Measurements from ENCODE around the gene MAST4. TPM values are rescaled to one million over a fixed set of nuclear protein-coding genes. Genes with fewer than 3 reads are reported as not detected.

MAST4 gene
- total RNA-seq, 1 experiment from 2014 or later = 0.40 TPM

DNA sequence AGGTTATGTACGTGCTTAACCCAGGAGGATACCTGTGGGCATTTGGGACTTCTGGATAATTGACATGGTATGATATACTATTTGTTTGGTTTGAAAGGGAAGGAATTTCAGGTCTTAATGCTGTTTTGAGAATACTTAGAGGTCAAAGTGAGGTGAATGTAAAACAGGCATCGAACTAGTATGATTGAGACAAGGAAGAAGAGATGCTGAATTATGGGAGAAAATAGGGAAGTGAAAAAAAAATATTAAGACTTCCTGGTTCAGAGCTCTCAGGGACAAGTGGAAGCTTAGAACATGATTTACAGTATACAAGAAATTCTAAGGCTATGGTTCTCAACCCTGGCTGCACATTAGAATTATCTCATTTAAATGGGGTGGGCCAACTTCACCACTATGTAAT, 485.1 kb downstream of the MAST4 start:
- no peak for DNase-seq (ENCODE audit: low spot score)

DNA sequence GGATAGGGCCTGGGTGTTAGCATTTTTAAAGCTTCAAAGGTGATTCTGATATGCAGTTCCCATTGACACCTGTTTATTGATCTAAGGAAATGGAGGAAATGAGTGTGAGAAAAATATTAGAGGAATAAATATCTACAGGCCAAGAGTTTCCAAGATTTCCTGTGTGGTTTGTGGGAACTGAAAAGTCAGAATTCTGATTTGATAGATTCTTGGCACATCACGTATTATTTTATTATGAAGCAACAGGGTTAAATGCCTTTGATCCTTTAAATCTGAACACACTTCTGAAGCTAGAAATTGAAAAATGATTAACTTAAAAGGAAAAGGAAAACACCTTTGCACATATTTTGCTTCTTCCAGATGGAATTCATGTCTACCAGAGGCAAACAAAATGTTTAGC, 486.7 kb downstream of the MAST4 start:
- no peak for DNase-seq (ENCODE audit: low spot score)

DNA sequence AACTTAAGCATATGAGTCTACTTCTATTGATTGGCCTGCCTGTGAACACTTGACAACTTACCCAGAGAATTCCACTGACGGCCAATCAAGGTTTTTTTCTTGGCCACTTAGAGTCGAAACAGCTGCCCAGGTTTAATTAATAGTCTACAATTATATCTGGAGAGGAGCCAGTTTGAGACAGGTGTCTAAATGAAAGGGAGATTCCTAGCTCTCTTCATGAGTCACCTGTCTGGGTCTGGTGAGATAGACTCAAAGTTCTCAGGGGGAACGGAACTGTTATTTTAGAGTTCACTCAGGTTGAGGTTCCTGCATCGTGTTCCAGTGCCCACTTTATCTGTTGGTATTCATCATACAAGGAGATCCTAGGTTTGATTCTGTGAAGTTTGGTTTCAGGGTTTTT, 489.4 kb downstream of the MAST4 start:
- DNase-seq (ENCODE audit: low spot score) = no peak

DNA sequence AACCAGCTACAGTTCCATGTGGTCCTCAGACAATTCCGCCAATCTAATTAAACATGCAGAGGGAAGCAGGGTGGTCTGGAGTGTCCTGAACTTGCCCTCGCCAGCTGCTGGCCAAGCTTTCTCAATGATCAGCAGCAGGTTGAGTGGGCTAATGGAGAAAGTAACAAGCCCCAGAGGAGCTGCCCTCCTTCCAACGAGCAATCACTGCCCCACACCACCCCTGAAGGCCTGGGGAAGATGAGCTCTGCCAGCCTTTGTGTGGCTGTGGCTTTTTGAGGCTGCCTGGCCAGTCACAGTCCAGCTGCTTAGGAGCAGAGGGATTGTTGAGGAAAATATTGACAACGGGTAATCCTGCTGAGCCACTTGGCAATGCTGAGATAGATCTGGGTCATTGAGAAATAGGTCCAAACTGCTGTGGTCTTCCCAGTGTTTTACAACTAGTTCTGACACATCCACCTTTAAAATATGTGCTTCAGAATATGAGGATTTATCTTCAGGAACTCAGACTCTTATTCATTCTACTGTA, 493.1 kb downstream of the MAST4 start:
- no peak for DNase-seq (ENCODE audit: low spot score)

DNA sequence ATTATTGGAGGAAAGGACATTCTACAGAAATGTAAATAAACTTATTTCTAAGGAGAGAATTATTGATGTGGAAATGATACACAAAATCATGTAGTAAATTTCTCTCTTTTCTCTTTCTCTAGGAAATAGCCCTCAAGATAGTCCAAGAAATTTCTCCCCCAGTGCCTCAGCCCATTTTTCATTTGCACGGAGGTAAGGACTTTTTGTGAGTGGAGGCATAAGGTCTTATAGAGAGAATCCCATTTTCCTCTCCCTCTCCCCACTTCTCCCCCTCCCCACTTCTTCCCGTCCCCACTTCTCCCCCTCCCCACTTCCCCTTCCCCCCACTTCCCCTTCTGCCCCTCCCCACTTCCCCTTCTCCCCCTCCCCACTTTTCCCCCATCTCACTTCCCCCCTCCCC, 493.8 kb downstream of the MAST4 start:
- DNase-seq (ENCODE audit: low spot score) = no peak

DNA sequence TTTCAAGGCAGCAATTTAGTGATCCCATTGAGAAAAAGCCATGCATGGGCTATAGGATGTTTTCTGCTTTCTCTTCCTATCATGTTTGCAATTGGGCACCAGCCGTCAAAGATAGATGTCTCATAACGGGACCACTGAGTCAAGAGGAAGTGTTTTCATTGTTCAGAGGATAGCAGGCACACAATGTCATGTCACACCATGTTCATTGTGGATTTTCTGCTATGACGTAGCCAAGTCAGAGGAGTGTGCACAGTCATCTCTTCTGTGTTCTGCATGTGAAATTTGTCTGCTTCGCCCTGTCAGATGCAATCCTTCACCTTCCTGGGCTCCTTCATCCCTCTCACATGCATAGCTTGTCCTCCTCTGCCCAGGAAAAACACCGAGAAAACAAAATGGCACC, 494.4 kb downstream of the MAST4 start:
- DNase-seq (ENCODE audit: low spot score) = no peak

DNA sequence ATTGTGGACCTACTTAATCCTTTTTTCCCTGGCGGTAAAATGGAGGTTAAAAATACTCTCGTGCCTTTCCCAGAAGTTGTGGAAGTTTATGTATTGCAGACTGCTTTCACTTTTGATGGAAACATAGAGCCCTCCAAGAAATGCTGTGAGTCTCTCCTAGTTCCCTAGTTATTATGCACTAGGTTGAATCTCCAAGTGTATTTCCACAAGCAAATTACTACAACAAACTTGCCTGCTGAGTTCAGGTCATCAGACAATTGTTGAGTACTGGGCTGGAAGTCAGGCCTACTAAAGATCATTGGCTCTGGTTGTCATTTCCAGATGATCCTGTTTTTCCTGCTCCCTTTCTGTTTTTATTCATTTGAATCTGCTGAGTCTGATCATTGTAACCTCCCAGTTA, 496.3 kb downstream of the MAST4 start:
- no peak for DNase-seq (ENCODE audit: low spot score)

DNA sequence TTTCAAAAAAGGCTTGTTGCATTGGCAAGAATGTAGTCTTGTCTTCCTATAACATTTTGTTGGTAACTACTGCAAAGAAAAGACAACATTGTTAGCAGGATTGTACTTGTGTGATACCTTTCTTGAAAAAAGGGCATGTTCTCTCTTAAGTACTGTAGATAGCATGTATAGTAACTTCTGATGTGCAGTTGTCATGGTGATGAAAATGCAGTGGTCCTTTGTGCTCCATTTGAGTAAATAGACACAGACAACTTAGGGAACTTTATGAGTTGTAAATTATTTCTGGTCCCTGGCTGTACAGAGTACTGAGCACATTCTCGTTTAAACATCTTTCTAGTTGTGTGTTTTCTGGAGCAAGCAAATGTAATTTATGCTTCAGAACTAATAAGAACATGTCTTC, 497.1 kb downstream of the MAST4 start:
- DNase-seq (ENCODE audit: low spot score) = no peak

DNA sequence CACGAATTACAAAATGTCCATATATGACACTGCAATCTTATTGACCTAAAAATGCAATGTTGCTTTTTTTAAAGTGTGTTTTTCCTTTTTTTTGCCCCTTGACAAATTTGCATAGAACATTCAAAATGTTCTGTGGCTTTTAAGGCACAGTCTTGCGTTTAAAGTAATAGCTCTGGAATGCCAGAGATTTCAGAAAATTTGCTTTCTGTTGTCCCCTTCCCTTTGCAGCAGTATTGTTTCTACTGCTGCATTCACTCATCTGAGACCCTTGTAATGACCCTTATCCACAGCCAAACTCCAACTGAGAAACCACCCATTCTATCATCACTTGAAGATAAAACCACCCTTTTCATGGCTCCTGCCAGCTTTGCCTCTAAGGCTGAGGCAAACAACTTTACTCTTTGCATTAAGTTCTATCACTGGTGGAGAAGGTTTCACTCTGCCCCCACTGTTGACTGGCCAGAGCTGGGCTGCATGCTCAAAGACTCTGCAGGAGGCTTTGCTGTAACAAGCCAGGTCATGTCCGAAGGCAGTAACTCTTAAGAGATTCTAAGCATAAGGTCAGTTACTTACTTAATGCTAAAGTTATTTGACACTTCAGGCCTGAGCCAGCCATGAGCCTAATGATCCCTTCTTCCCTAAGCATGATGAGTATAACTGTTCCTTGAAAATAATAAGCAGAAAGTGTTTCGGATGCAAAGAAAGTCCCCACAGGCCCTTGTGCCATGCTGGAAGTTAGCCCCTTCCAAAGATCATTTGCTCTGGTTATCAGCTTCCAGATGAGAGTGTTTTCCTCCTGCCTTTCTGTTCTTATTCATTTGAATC, 498.5 kb downstream of the MAST4 start:
- DNase-seq (ENCODE audit: low spot score) = peak; percentile 2

DNA sequence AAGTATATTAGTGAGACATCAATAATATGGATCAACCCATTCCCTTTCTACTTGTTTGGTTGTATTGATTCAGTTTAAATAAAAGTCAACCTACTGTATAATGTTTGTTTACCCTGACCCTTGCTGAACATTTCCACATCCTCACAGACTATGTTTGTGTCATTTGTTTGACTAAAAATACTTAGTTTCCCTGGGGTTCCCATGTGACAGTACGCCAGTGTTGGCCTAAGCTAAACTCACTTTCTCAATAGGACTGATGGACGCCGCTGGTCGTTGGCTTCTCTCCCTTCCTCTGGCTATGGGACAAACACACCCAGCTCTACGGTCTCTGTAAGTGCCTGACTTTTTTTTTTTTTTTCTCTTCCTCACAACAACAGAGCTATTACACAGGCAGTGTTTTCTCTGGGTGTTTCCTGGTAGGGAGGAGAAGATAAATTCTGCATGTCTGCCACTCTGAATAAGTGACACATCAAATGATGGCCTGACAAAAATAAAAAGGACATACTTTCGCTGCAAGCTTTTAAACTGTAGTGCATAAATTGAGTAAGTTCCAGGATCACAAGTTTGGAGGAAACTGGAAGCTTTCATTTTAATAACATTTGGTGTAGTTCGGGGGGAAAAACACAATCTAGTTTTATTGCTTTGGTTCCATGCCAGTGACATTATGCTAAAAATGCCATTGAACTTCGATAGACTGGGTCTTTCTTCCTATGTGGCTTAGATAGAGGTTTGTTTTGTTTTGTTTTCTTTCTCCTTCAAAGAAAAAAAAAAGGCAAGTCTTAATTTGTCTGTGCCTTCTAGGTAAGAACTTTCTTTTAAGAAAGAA, 499.4 kb downstream of the MAST4 start:
- no peak for DNase-seq (ENCODE audit: low spot score)

DNA sequence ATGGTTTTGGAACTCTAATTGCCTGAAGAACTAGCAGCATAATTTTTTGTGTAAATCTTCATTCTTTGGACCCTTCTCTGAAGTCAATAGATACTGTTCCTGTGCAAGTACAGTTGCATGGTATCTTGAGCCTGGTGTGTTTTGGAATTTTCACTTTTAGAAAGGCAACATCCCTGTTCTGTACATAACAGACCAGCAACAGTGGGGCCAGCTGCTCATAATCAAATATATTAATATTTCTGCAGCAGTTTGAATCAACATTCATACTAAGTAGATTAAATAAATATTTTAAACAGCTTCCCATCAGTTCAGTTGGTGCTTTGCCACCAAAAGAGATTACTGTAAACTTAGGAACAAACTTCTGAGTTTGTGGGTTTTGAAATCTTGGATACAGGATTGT, 502.5 kb downstream of the MAST4 start:
- no peak for DNase-seq (ENCODE audit: low spot score)

DNA sequence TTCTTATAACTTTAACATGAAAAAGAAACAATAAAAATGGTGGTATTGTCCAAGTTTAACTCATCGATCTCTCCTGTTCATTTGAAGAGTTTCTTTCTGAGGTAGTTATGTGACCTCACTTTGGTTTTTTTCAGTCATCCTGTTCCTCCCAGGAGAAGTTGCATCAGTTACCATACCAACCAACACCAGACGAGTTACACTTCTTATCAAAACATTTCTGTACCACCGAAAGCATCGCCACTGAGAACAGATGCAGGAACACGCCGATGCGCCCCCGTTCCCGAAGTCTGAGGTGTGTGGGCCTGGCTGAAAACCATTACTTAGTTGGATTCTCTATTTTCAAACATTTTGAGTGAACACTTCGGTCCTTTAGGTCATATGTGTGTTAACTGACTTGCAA, 504.1 kb downstream of the MAST4 start:
- DNase-seq (ENCODE audit: low spot score) = no peak

DNA sequence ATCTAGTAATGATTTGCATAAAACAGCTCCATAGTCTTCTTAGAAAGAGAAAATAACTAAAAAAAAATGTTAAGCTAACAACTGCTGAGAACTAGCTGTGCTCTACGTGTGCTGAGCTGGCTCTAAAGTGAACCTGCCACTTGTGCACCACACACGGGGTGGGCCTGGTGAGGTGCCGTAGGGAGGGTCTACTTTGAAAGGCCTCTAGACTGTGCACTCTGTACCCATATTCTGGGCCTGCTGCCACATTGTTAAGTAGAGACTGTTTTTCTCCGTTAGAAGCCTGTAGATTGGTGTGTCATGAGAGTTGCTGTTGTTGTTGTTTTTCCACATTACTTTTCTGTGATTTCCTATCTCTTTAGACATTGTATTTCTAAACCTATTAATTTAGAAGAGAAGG, 506.5 kb downstream of the MAST4 start:
- no peak for DNase-seq (ENCODE audit: low spot score)

DNA sequence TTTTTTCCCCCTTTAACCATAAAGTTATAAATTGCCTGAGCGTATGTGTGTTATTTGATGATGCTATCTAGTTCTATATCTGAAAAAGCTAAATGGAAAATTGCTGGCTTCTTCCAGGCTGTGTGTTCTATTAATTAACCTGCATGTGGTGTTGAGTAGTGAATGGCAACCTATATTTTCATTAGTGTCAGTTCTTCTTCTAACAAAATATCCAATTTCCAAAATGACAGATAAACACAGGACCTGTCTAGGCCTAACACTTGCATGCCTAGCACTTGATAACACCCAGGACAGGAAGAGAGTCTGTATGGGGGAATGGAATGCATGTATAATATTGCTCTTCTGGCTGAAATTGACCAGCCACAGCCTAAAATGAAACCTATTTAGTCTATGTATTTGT, 508.7 kb downstream of the MAST4 start:
- DNase-seq (ENCODE audit: low spot score) = no peak

DNA sequence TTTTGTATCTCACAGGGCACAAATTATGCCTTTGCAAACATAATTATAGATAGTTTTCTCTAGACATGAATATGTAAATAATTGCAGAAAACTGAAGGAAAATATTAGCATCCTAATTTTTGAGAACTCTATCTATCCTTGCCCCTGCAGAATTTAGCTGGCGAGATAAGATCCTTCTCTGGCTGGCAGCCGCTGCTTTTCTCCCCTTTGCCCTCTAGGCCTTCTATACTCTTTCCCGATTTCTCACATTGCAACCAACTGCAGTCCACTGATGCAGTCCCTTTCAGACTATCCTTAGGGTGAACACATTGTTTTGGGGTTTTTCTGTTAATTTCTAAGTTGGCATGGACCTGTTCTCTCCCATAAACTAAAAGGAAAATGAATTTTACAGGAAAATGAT, 509.1 kb downstream of the MAST4 start:
- no peak for DNase-seq (ENCODE audit: low spot score)

DNA sequence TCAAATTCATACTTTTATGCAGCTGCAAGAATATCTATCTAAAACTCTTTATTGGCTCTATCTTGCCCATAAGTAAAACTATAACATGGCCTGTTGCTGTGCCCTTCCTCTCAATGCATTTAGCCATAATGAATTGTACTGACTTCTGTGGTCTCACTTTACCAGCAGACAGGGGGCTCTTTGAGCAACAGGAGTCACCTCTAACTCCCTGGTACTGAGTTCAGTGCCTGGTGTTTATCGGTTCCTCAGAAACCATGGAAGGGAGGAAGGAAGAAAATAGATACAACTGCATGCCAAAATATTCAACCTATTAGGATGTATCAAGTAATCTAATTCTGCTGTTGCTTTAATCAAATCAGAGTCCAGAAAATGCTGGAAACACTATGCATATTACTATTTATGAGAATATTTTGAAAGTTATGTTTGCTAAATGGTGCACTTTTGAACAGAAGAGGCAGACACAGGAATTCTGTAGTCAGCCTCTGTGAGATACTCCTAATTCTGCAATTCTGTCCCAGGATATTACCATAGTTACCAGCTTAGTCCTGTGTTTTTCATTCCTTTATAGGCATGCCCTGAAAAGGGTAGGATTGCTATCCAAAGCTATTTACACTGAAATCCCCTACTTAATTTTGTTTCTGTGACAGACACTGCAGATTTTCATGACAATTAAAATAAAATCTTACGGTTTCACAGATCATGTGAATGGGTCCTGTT, 510.6 kb downstream of the MAST4 start:
- no peak for DNase-seq (ENCODE audit: low spot score)

DNA sequence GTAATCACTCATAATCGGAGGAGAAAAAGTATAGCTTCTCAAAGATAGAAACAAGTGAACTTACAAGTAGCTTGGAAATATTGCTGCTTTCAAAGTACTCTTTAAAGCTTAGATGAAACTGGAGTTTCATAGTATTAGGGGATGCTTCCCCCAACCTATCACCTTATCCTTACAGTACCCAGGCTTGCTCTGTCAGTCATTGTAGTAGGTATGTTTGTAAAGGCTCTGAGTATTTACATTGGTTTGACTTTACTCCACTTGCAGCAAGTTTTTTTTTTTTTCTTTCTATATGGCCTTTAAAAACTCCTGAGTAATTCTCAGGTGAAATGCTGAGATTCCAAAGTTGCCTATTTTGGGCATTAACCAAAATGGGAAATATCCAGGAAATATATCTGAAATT, 515.6 kb downstream of the MAST4 start:
- no peak for DNase-seq (ENCODE audit: low spot score)

DNA sequence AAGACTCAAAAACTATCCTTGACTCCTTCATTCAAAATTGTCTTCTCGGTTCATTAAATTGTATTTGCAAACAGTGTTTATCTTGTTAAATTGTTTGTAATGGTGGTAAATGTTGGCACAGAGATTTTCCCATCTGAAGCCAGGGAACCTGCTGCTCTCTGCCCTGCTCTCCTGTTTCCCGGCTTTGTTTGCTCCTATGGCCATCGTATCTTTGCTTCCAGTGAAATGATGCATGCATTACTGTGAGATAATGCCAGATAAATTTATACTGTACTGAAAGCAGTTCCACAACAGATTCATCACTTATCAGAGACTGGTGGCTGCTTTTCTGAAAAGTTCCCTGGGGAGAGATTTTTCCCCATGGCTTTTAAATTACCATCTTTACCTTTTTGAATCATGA, 519.1 kb downstream of the MAST4 start:
- no peak for DNase-seq (ENCODE audit: low spot score)

DNA sequence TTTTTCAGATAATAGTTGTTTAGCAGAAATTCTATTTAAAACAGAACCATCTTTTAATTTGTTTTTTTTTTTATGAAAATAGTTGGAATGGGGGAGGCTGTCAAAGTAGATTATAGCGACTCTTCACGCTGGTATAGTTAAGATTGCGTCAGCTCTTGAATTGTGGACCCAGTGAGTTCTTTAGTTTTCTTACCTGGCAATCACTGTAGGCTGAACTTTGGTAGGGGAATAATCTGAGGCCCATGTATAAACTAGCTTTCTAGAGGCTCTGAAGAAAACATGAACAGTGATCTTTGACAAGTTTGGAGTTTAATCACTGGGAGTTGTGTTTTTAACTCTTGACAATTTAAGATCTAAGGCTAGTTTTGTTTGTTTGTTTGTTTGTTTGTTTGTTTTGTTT, 519.6 kb downstream of the MAST4 start:
- no peak for DNase-seq (ENCODE audit: low spot score)

DNA sequence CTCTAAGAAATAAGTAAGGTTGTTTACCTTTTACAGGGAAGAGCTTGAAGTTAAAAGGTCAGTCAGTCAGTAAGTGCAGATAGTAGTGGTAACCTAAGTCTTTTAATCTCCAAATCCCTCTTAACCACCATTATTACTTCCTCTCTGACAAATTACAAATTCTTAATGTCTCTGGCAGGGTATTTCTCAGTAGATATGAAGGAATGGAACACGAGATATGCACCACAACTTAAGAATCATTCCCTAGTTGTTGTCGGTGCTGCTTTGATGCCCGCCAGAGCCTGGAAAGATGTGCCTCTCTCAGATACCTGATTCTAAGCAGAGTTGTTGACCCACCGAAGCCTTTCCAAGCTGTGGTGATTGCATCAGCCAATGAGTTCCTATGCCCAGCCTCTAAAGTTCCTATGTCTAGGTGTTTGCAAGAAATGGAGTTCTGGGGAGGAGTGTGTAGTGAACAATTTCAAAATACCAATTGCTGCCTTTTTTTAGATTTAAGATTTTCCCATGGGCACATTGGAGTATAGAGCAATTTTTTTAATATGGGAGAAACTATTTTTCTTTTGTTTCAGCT, 521.9 kb downstream of the MAST4 start:
- DNase-seq (ENCODE audit: low spot score) = no peak

DNA sequence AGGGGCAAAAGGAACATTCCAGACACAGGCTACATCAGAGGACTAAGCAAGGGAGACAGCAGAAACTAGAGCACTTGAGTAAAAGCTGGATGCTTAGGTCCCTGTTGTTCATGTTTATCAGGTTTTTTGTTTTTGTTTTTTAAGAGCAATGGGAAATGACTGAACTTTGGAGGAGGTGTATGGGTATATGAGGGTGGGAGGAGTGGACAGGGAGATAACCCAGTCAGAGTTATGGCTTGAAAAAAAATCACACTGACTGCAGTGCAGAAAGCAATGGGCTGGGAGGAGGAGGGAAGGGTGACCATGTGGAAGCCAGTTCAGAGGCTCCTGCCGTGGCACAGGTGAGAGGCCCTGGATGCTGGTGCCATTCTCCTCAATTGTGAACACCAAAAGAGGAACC, 522.8 kb downstream of the MAST4 start:
- DNase-seq (ENCODE audit: low spot score) = no peak

DNA sequence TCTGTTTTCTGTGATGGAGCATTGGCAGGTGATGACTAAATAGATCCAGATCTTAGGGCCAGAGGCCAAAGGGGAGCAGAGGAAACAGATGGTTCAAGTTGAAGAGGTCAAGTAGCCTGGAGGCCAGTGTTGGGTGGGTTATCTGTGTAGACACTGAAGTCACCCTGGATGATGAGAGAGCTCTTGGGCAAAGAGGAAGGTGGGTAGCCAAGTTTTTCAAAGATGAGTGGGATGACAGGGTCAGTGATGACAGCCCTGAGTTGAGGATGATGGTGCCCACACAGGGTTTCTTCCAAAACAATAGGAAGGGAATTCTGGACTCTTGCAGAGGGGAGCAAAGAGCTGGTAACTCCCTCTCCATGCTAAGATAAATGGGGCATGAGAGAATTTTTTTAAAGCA, 523.8 kb downstream of the MAST4 start:
- DNase-seq (ENCODE audit: low spot score) = no peak
